GM19438 (cell line): ENCODE measurements around the gene DNAH12.
"Not testable (repeated sequence)": the region's sequence is repeated elsewhere in the genome, so short reads cannot be mapped to it uniquely, and the experiment has no call there.

ENCODE experiments used
- ATAC-seq: cut with Tn5 transposase; IDR thresholded peaks from one replicate; pipeline ENCODE4 v1.9.1; 2021; ENCODE audit warnings: low read depth; ENCODE audit not compliant: unreplicated experiment

DNAH12 gene

GRCh38 chr3:57338272-57339070 lies 205.7 kb downstream of the DNAH12 start:
- not testable (repeated sequence) for ATAC-seq

- no peak for ATAC-seq
These were observed 208.7 kb downstream of the DNAH12 start for GRCh38 chr3:57335283-57335938.

GRCh38 chr3:57331078-57331610 lies 213.0 kb downstream of the DNAH12 start:
- no peak for ATAC-seq

- ATAC-seq: not testable (repeated sequence)
These were observed 217.6 kb downstream of the DNAH12 start for GRCh38 chr3:57326498-57326897.

- no peak for ATAC-seq
These were observed 229.9 kb downstream of the DNAH12 start for GRCh38 chr3:57314204-57314603.

- no peak for ATAC-seq
These were observed 234.3 kb downstream of the DNAH12 start for GRCh38 chr3:57309769-57310360.

GRCh38 chr3:57303520-57303919 lies 240.6 kb downstream of the DNAH12 start:
- ATAC-seq: not testable (repeated sequence)

- no peak for ATAC-seq
These were observed 246.1 kb downstream of the DNAH12 start for GRCh38 chr3:57298041-57298440.

GRCh38 chr3:57292897-57293526 lies 251.1 kb downstream of the DNAH12 start:
- no peak for ATAC-seq

GRCh38 chr3:57292159-57292896 lies 251.8 kb downstream of the DNAH12 start, which contains the start of gene ASB14:
Gene ASB14 (minus strand): TSS chr3:57292685. CDS start chr3:57292033, 652 bp downstream.
- ATAC-seq: no peak

GRCh38 chr3:57288403-57288802 lies 255.7 kb downstream of the DNAH12 start:
- no peak for ATAC-seq

- no peak for ATAC-seq
These were observed 256.9 kb downstream of the DNAH12 start for GRCh38 chr3:57287205-57287604.

- ATAC-seq: no peak
These were observed 260.8 kb downstream of the DNAH12 start for GRCh38 chr3:57283334-57283733.

- no peak for ATAC-seq
These were observed 262.4 kb downstream of the DNAH12 start for GRCh38 chr3:57281715-57282114.

GRCh38 chr3:57279685-57280084 lies 264.5 kb downstream of the DNAH12 start:
- no peak for ATAC-seq

- no peak for ATAC-seq
These were observed 265.9 kb downstream of the DNAH12 start for GRCh38 chr3:57278237-57278636.

GRCh38 chr3:57275393-57275792 lies 268.8 kb downstream of the DNAH12 start:
- ATAC-seq: no peak

- ATAC-seq: no peak
These were observed 269.3 kb downstream of the DNAH12 start for GRCh38 chr3:57274845-57275244.

GRCh38 chr3:57268416-57268815 lies 275.7 kb downstream of the DNAH12 start:
- no peak for ATAC-seq

- no peak for ATAC-seq
These were observed 282.2 kb downstream of the DNAH12 start for GRCh38 chr3:57261929-57262328.
